DOHH2 (cell line): ENCODE data around the gene RCL1.
"Not testable (repeated sequence)": the region's sequence is repeated elsewhere in the genome, so short reads cannot be mapped to it uniquely, and the experiment has no call there.

Source experiments
- CTCF ChIP-seq: fragments of 200-600 bp; sonication (generic); IDR thresholded peaks from one replicate; pipeline ENCODE4 v1.5.1; 2014; ENCODE audit warnings: antibody characterized with exemption, mild to moderate bottlenecking, low read depth, low read length; ENCODE audit not compliant: poor library complexity, severe bottlenecking
- EZH2phosphoT487 ChIP-seq: fragments of 200-600 bp; sonication (generic); IDR thresholded peaks from 2 replicates; pipeline ENCODE4 v1.6.1; 2017; ENCODE audit warnings: borderline replicate concordance, mild to moderate bottlenecking, antibody characterized with exemption, low read length, moderate library complexity, mixed read lengths

DNA sequence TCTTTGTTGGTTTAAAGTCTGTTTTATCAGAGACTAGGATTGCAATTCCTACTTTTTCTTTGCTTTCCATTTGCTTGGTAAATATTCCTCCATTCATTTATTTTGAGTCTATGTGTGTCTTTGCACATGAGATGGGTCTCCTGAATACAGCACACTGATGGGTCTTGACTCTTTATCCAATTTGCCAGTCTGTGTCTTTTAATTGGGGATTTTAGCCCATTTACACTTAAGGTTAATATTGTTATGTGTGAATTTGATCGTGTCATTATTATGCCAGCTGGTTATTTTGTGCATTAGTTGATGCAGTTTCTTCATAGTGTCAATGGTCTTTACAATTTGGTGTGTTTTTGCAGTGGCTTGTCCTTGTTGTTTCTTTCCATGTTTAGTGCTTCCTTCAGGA is 107.1 kb downstream of the RCL1 start:
- not testable (repeated sequence) for TF ChIP-seq CTCF, EZH2phosphoT487
